Fibroblast of villous mesenchyme (primary cell): ENCODE measurements around the gene MAP2. TPM values are rescaled to one million over a fixed set of nuclear protein-coding genes. Genes with fewer than 3 reads are reported as not detected.
"Not testable (repeated sequence)": the region's sequence is repeated elsewhere in the genome, so short reads cannot be mapped to it uniquely, and the experiment has no call there.

Experiments
- DNase-seq: peaks from one replicate; pipeline ENCODE4 v3.0.0-alpha.2; 2010; ENCODE audit warnings: low read depth
- H3K4me3 ChIP-seq: 2 replicates; pipeline ENCODE4 v1.5.1; 2011; ENCODE audit warnings: low read depth, mild to moderate bottlenecking, low read length
- CTCF ChIP-seq: IDR thresholded peaks from 2 replicates; pipeline ENCODE4 v1.5.1; 2012; ENCODE audit warnings: low read depth, mild to moderate bottlenecking, low read length; ENCODE audit not compliant: insufficient read depth
- total RNA-seq: library from RNA; depleted of rRNA; stranded (reverse); fragments of >200 nt; gene quantifications from 2 replicates; pipeline ENCODE4 v1.2.3, GENCODE V29; 2012

Gene MAP2
- total RNA-seq, 1 donor: 37.1 TPM

DNA sequence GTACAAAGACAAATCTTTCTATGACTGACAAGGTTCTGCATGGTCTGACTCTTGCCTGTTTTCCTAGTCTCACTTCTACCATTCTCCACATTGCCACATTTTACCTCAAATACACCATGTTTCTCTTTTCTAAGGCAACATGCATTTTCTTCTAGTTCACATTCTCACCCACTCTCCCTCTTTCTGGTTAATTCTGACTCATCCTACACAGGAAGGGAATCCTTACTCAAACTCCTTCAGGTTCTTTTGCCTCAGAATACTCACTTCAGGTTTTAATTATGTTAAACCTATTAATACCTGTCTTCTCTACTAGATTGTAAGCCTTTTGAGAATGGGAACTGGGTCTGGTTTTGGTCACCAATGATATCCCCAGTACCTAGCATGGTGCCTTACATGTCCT is 47.2 kb downstream of the MAP2 start:
- no peak overlapping the region for H3K4me3 ChIP-seq
- peak; percentile 39 for DNase-seq
- TF ChIP-seq CTCF: no peak

- H3K4me3 ChIP-seq: no peak overlapping the region
- DNase-seq: peak; percentile 83
- no peak for TF ChIP-seq CTCF
These were observed 48.4 kb downstream of the MAP2 start for GRCh38 chr2:209472112-209472832.

- no peak for TF ChIP-seq CTCF
- DNase-seq: peak; percentile 78
- H3K4me3 ChIP-seq: no peak overlapping the region
These were observed 49.0 kb downstream of the MAP2 start for GRCh38 chr2:209472871-209473270.

DNA sequence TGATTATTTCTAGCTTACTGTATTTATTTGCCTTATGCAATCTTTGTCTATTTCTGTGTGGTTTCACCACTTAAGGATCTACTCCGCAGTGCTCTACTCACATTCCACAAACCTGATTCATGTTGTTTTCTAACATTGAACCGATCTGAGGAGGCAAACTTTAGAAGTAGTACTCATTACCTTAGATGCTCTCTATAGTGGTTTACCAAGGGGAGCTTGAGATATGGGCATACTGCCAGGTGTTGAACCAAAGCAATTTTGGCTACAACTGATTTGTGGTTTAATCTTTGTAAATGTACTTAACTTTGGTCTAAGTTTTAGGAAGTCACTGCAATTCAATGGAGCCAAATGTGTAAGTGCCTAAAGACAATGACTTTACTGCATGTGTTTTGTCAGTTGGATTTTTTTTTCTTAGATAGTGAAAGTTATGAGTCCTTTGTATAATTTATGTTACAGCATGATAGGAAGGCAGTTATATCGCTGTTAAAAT is 50.1 kb downstream of the MAP2 start:
- no peak for TF ChIP-seq CTCF
- DNase-seq: peak; percentile 88

GRCh38 chr2:209474960-209475359 is 51.1 kb downstream of the MAP2 start:
- DNase-seq: peak; percentile 42
- no peak for TF ChIP-seq CTCF
- no peak overlapping the region for H3K4me3 ChIP-seq

More for the DNA sequence above, 50.1 kb downstream of the MAP2 start:
- no peak overlapping the region for H3K4me3 ChIP-seq

DNA sequence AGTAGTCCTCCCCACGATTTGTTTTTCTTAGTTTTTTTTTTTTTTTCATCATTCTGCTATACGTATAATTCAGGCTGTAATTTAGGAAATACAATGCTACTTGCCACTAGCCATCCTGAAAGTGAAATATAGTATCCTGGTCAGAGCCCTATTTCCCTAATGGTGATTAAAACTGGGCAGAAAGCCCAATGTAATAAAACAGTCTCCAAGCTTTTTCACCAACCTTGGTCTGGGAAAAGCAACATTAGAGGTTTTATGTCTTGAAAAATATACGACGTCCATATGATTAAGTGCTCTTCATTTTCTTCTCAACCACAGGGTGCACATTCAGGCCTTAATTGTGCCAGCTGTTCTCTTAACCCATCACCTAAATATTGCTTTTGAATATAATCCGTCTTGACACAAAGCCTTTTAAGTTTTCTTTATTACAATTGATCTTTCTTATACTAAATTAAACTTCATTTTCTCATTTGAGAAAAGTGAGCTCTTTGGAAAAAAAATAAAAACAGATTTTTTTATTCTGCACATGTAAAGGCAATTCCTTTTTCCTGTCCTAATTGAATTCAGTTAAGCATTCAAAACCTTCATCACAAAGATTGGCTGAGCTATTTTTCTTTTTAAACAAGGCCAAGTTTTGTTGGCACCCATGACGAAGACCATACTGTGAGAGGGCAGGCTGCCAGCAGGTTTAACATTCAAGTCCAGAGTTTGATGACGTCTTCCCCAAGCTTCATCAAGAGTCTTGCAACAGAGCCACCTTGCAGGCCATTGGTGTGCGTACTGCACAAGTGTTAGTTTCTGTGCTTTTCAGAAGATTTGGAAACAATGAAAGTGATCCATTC is 52.7 kb downstream of the MAP2 start:
- H3K4me3 ChIP-seq: no peak overlapping the region
- TF ChIP-seq CTCF: no peak
- DNase-seq: peak; percentile 76

GRCh38 chr2:209492296-209492695 is 68.4 kb downstream of the MAP2 start:
- H3K4me3 ChIP-seq, DNase-seq: not testable (repeated sequence)

DNA sequence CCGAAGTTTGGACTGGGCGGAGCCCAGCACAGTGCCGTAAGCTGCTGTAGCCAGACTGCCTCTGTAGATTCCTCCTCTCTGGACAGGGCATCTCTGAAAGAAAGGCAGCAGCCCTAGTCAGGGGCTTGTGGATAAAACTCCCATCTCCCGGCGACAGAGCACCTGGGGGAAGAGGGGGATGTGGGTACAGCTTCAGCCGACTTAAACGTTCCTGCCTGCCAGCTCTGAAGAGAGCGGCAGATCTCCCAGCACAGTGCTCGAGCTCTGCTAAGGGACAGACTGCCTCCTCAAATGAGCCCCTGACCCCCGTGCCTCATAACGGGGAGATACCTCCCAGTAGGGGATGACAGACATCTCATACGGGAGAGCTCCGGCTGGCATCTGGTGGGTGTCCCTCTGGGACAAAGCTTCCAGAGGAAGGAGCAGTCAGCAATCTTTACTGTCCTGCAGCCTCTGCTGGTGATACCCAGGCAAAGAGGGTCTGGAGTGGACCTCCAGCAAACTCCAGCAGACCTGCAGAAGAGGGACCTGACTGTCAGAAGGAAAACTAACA is 71.3 kb downstream of the MAP2 start:
- not testable (repeated sequence) for DNase-seq, H3K4me3 ChIP-seq
